HG02840 (cell line): ENCODE results near the gene CASD1.

ENCODE experiments used
- ATAC-seq: cut with Tn5 transposase; IDR thresholded peaks from one replicate; pipeline ENCODE4 v1.9.1; 2021; ENCODE audit warnings: mild to moderate bottlenecking, moderate library complexity, moderate number of reproducible peaks; ENCODE audit not compliant: unreplicated experiment, low FRiP score

The CASD1 gene

DNA sequence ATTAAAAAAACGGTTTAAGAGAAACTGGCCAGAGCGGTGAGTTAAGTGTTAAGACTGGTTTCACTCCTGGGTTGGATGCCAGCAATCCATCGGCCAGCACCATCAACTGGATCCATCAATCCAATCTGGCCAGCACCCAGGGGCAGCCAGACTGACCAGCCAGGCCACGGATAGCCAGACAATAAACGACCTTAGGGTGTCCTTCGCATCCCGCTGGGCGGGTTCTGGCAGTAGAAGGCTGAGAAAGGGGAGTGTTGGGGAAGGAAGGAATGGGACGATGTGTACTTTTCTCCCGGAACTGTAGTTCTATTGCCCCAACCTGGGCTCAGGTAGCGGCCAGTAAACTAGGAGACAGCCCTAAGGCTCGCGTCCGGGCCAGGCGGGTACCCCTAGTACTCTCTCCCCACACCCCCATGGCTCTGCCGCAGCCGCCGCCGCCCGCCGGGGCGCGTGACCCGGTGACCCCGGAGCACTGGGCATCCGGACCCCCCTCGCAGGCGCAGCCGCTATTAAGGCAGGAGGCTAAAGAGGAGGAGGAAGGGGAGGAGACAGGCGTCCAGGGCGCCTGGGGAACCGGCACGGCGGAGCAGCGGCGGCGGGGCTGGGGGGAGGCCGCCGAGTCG is at the start of gene CASD1:
CASD1 (plus strand) TSS at position 546 of the 623 bp plus-strand sequence. CDS start 276 bp downstream, outside the sequence.
- ATAC-seq, result peak; percentile 63

DNA sequence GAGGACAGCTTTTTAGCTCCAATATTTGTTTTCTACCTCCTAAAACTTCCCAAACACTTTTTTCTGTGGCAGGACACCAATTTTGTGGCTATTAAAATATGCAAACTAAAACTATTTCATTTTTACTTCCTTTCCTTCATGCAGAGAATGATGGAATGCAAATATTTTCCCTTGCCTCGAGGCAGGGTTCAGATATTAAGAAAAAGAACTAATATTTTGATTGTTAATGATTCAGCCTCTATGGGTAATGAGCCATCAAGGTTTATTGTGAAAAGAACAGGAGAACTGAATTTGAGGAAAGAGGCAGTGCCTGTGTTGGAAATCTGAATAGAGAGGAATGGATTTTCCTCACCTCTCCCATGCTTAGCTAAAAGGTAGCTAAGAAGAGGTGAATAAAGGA is 43.1 kb upstream of the CASD1 start:
- ATAC-seq, result no peak

DNA sequence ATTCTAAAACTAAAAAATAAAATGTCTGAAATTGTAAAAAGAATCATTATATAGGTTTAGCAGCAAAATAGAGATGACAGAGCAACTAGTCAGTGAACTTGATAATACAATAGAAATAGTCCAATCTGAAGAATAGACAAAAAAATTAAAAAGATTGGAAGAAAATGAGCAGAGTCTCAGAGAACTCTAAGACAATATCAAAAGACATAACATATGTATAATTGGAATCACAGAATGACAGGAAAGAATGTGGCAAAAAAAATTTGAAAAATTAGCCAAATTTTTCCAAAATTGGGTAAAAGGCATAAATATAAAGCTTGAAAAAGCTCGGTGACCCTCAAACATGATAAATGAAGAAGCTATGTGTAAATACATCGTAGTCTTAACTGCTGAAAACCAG is 38.0 kb upstream of the CASD1 start:
- no peak for ATAC-seq

DNA sequence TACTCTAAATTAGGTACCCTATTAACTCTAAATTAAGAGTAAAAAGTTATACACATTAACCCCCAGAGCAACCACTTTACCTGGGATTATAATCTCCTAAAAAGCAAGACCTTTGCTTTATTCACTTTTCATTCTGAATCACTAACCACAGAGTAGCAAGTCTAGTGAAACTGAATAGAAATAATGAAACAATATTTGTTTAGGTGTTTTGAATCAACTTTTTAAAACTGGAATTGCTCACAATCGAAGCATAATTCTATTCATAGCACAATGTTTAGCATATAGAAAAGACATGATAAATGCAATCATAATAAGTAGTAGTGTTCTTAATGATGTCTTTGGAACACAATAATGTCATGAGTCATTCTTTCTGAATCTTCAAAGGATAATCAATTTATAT is 37.0 kb upstream of the CASD1 start:
- no peak for ATAC-seq

DNA sequence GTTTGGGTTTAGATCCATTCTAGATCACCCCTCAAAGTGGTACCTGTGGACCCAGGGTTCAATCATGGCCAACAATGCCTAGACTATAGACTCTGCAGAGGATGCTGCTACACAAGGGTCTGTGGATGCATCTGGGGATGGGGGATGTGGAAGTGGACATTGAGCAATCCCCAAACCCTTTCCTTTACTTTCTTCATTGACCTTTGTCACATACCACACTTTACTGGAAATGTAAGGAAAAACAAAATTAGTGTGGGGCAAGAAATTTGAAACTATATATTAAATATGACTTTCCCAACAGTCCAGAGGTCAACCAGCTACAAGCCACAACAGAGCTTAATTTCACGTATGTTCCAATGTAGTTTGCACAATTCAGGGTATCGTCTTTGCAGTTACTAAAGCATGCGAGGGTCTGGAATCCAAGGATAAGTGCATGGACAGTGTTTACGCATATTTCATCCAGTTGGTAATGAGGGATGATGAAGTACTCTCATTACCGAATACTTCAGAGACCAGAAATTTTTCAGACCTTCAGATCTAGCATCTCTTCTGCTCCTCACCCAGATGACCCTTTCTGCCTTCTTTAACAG is 33.3 kb upstream of the CASD1 start:
- no peak for ATAC-seq

DNA sequence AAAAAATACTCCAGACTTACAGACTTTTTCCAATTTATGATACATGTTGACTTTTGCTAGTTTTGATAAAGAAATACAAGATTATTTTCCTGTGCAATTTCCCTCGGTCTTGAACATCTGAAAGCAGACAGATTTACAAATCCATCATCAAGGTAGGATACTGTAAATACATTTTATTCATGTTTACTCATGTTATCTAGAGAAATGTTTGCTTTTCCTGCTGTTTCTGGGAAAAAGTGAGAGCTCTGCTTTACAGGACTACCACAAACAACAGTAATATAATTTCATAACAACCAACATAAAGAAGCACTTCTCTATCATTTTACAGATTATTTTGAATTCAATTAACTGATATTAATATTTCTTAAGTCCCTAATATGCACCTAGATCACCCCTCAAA is 31.7 kb upstream of the CASD1 start:
- no peak for ATAC-seq

DNA sequence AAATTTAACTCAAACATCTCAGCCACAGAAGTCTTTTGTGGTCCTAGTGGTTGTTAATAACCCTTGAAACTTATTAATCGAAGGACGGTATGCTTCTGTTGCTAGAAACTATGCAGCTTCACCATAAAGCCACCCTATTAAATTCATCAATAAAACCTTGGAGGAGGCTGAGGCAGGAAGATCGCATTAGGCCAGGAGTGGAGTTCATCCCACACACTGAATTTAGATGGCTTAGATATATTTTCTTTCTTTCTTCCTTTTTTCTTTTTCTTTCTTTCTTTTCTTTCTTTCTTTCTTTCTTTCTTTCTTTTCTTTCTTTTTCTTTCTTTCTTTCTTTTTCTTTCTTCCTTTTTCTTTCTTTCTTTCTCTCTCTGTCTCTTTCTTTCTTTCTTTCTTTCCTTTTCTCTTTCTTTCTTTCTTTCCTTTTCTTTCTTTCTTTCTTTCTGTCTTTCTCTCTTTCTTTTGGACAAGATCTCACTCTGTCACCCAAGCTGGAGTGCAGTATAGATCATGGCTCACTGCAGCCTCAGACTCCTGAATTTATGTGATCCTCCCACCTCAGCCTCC is 30.9 kb upstream of the CASD1 start:
- ATAC-seq, result no peak

DNA sequence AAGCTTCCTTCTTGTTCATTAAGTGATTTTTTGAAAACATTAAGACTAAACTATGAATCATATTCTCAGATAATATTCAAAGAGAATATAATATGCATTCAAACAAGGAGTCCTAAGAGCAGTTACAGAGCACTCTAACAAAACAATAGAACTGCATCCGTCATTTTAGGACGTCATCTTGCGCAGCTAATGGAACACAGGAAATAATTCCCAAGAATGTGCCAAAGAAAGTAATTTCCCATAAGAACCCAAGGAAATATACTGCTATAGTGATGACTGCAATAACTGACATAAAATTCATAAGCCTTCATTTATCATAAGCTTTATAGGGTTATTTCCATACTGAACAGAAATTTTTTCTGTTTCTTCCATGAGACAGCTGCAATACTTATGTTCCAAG is 28.3 kb upstream of the CASD1 start:
- ATAC-seq, result no peak

DNA sequence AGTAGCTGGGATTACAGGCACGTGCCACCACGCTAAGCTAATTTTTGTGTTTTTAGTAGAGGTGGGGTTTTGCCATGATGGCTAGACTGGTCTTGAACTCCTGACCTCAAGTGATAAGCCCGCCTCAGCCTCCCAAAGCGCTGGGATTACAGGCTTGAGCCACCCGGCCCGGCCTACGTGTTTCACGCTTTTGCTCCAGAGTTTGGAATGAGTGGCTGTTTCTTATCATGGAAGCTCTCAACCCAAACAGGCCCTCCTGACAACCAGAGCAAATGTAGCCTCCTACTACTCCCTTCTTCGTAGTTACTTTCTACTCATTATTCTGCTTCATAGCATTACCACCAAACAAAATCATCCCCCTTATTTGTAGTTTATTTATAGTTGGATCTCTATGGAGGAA is 26.8 kb upstream of the CASD1 start:
- ATAC-seq, result no peak

DNA sequence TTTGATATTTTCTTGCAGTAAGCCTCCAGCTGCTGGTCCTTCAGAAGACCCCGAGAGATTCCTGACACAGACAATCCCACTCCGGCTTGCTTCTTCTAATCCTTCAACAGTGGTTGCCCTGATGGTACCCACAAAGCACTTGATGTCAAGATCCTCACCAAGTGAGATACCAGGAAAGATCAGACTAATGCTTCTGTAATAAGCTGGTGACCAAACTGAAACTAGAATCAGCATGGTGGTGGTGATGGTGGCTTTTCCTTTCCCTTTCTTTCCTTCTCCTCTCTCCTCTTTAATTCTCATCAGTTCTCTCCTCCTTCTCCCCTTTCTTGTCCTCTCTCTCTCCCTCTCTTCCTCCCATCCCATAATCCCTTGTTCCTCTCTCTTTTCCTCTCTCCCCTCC is 25.8 kb upstream of the CASD1 start:
- ATAC-seq, result no peak

DNA sequence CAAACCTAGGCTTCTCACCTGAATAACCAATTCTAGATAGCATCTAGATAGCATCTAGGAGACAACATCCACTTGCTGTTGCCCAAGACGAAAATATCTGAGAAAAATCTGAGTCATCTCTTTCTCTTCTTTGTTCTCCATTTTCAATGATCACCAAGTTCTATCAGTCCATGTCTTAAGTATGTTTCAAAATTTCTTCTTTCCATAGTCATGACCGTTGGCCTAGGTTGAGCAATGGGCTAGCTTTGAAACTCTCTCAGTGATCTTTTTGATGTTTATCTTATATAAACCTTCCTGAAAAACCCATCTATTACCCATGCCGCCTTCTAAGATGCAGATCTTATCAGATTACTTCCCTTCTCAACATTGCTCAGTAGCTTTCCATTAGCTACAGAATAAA is 23.4 kb upstream of the CASD1 start:
- ATAC-seq, result no peak

DNA sequence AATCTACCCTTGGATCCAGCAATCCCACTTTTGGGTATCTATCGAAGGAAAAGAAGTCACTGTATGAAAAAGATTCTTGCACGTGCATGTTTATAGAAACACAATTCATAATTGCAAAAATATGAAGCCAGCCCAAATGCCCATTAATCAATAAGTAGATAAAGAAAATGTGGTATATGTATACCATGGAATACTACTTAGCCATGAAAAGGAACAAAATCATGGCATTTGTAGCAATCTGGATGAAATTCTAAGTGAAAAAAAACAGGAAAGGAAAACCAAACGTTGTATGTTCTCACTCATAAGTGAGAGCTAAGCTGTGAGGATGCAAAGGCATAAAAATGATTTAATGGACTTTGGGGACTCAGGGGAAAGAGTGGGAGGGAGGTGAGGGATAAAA is 18.2 kb upstream of the CASD1 start:
- ATAC-seq, result no peak

DNA sequence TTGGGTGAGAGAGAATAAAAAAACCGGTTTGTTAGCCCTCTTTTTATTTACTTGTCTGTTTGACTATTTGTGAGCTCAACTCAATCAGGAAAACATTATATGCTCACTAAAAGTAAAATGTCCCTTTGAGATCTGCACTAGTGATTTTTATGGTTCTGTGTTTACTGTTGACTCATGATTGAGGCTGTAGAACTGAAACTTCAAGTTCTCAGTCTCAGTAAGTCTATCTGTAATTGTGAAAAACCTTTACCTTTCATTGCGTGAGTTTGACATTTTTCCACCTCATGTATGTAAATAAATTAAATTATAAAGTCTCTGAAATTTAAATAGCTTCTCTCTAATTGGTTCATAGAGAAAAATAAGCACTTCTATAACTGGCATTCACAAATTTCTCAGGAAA is 17.0 kb upstream of the CASD1 start:
- ATAC-seq, result peak; percentile 96

DNA sequence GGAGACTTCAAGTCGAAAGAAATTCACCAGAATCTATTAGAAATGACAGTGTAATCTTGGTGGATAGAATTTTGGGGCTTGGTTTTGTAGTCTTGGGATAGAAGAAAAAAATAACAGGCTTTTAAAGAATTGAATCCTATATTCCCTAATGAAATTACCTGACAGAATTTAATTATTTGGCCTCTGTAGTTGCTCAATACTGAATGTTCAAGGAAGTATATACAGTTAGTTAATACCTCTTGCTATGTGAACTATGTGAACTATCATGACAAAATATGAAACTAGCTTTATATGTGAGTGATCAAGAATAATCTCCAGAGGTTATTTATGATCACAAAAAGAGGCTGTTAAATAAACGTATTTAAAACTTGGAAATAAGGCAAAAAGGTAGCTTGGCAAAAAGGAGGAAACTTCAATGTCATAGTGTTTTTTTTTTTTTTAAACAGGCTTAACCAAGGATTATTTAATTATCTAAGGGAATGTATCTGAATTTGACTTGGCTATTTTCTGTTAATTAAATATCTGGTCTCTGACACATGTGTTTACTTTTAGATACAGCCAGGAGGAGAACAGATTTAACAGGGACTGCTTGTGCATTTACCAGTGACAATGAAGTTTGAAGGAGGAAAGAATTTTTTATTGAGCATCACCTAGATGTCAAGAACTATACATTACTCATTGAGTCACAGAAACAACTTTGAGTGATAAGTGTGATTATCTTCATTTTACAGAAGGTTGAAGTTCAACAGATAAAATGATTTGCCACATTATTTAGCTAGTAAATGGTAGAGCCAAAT is 11.5 kb upstream of the CASD1 start:
- ATAC-seq, result no peak

DNA sequence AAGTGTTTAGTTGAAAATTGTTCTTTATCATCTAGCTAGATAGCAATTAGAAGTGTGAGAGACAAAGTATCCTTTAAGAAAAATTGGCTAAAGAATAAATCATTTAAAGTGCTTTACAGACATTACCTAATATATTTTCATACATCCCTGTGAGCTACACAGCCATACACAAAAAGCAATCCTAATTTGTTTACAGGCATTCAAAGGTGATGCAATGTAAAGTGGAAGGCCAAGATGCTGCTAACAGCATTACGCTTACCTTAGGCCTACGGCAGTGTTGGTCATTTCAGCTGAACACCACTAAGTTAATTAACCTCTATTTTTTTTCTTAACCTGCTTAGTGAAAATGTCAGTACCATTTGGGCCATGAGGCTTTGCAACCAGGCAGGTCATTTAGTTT is 10.7 kb upstream of the CASD1 start:
- no peak for ATAC-seq

DNA sequence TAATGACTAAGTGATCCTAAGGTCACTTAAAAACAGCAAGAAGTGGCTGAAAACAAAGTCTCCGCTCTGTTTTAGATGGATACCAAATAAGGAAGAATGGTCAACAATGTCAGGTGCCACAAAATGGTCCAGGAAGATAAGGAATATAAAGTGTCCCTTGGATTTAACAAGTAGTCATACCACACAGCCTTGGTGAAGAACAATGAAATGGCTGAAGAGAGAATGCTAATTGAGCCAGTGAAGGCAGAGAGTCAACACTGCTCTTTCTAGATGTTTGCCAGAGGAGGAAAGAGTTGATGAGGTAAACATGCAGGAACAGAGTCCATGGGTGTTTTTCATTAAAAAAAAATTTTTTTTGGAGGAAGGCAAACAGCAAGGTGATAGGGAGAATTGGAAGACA is 2.1 kb upstream of the CASD1 start:
- no peak for ATAC-seq

DNA sequence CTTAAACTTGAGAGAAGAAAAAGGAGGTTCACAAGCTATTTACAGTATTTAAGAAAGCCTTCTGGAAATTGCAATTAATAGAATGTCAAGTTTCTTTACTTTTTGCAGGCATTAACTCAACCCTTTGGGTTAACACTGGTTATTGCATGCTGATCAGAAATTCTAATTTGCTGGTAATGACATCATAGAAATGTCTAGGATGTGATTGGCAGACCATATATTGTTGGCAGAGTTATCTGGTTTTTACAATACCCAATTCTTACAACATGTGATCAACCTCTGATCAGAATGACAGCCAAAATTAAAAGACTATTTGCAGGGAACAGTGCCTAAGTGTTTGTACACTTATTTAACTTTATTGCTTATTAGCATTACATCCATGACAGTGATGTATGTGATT is 1.6 kb upstream of the CASD1 start:
- ATAC-seq, result no peak

DNA sequence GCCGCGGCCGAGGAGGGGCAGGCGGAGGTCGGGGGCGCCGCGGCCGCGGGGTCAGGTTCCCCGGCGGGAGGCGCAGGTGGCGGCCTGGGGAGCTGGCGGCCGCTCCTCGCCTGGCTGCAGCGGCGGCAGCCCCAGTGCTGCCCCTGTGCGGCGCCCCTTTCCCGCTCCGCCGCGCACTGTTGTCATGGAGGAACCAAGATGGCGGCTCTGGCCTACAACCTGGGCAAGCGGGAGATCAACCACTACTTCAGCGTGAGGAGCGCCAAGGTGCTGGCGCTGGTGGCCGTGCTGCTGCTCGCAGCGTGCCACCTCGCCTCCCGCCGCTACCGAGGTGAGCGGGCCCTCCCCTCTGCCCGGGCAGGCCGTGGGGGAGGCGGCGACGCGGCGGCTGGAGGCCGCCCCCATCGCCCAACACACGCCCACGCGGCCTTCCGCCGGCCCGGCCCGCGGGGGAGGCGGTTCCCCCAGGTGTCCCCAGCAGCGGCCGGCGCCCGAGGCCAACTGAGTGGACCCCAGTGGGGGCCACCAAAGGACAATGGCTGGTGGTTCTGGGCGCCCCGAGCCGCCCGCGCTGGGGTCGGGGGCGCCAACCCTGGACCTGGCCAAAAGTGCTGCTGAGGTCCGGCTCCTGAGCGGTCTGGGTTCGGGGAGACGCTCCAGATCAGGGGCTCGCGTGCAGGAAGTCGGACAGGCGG is 425 bp downstream of the CASD1 start:
- ATAC-seq, result peak; percentile 77

DNA sequence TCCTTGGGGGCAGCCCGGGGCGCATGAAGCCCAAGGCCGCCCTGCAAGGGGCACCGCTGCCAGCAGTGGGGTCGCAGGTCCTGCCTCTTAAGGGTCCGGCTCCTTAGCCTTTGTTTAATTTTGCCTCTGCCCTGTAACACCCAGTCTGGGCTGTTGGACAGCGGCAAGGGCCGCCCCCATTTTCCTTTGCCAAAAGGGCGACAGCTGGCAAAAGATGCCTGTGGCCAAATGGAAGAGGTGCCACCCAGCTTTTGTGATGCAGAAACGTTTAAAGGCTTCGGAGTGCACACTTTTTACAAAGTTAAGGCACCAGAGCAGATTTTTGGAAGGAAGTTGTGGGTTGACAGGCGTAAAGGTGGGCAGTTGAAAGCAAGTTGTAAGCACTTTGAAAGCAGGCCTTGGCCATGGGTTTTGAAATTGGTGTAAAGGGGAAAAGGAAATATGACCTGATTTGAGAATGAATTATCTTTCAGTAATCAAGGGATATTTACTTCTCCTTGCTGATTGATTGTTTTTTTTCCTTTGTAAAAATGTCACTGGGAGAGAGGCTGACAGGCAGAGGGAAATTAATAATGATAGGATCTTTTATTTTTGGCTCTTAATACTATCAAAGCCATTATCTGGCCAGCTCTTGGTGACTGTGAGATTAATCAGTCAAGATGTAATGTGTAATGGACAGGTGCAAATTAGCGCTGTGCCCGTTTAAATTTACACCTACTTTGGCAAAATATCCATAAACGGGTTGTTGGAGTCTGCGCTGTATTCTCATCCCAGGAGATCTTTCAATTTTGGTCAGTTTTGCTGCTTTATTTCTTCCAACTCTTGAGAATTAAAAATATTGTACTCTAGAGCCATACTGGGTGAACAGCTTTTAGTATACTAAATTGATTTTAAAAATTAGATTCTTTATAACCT is 1.2 kb downstream of the CASD1 start:
- peak; percentile 9 for ATAC-seq

DNA sequence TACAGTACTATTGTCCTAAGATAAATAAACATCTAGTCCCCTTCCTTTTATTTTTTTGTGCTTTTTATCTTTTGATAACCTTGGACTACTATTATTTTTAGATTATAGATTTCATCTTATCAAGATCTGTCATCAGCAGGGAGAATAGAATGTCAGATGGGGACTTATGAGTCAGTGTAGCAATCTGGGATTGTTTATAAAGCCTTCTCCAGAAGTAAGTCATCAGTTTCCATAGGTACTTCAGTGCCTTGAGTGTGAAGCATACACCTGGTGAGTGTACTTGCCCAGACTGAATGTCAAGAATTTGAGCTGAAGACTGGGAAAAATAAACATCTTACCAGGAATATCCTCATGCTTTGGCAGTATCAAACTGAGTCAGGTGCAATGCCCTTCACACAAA is 2.1 kb downstream of the CASD1 start:
- no peak for ATAC-seq
